Gastrocnemius medialis (tissue), 4 donors: ENCODE results near the gene PPFIA1. TPM values are rescaled to one million over a fixed set of nuclear protein-coding genes. Genes with fewer than 3 reads are reported as not detected.

Source experiments
- ATAC-seq, 2 donors: fragments of 150-250 bp; one replicate each; pipeline ENCODE4 v1.9.1; 2016
- DNase-seq, 2 donors: peaks; one replicate each; pipeline ENCODE4 v3.0.0-alpha.2; 2019
- H3K27ac ChIP-seq, 4 donors: fragments of 200-600 bp; sonication (generic); 1 replicate in 1 of 4; 2 replicates in 3 of 4; pipeline ENCODE4 v1.5.1; 2016 to 2018; ENCODE audit warnings: mild to moderate bottlenecking in 2 of 4, moderate library complexity in 1 of 4
- H3K27me3 ChIP-seq, 3 donors: fragments of 200-600 bp; sonication (generic) in 2 of 3; 1 replicate in 1 of 3; 2 replicates in 2 of 3; pipeline versions ENCODE4 v1.5.1 to v1.6.0; 2016 to 2019; ENCODE audit warnings: mild to moderate bottlenecking in 1 of 3, moderate library complexity in 1 of 3
- H3K36me3 ChIP-seq, 2 donors: fragments of 200-600 bp; sonication (generic) in 1 of 2; one replicate each; pipeline ENCODE4 v1.5.1; 2017 to 2018
- H3K4me1 ChIP-seq, 2 donors: fragments of 200-600 bp; sonication (generic) in 1 of 2; one replicate each; pipeline ENCODE4 v1.5.1; 2016 to 2017; ENCODE audit warnings: mild to moderate bottlenecking in 2 of 2
- H3K4me3 ChIP-seq, 4 donors: fragments of 200-600 bp; sonication (generic) in 3 of 4; 1 replicate in 1 of 4; 2 replicates in 3 of 4; pipeline ENCODE4 v1.5.1; 2016 to 2019; ENCODE audit warnings: mild to moderate bottlenecking in 2 of 4
- H3K9me3 ChIP-seq, 3 donors: fragments of 200-600 bp; sonication (generic) in 2 of 3; 1 replicate in 1 of 3; 2 replicates in 2 of 3; pipeline ENCODE4 v1.5.1; 2016 to 2019
- CTCF ChIP-seq, 5 experiments: fragments of 450-650 bp in 3 of 5; fragments of 200-600 bp in 2 of 5; sonication (generic) in 2 of 5; IDR thresholded peaks in 4 of 5; conservative IDR thresholded peaks in 1 of 5; 1 replicate in 4 of 5; 2 replicates in 1 of 5; pipeline ENCODE4 v1.5.1; 2016 to 2019; ENCODE audit warnings: antibody characterized with exemption in 5 of 5, mild to moderate bottlenecking in 3 of 5, moderate library complexity in 3 of 5
- POLR2A ChIP-seq, 2 donors: fragments of 450-650 bp; IDR thresholded peaks; one replicate each; pipeline ENCODE4 v1.6.1; 2017; ENCODE audit warnings: antibody characterized with exemption in 2 of 2, mild to moderate bottlenecking in 2 of 2, moderate library complexity in 2 of 2
- in situ Hi-C, 4 donors: fragments of 200-750 bp; cut with MboI; loops; one replicate each; pipeline versions ENCODE4 v1.15.0 to v1.8.0; 2017; ENCODE audit warnings: low sequenced_read_pairs in 4 of 4
- intact Hi-C: fragments of 100-400 bp; cut with DNase I; formaldehyde crosslinking; loops from one replicate; pipeline ENCODE4 v1.15.1; 2023; ENCODE audit warnings: low total_unique reads
- total RNA-seq, 4 donors: library from RNA; depleted of rRNA; stranded (reverse); fragments of >200 nt; gene quantifications; one replicate each; pipeline versions ENCODE4 v1.1.0 to v1.2.3, GENCODE V29; 2016

Gene PPFIA1
- total RNA-seq, result 10 to 100 TPM; 36.3 to 90.6 (median 46.0) TPM

GRCh38 chr11:70270104-70270876 lies at the start of gene PPFIA1:
Gene PPFIA1, plus strand, starts transcription at chr11:70270690. Its CDS starts 1,483 bp downstream, at chr11:70272173.
- in situ Hi-C loops, result no loop called here
- peak within 1 kb of the TSS; percentile 80 to 95 (median 86) for H3K27ac ChIP-seq
- H3K27me3 ChIP-seq, result peaks cover 0 to 6% (median 2%) of the 10 kb centered on the region in 3 donors
- DNase-seq (peak; percentile 93 to 94), ATAC-seq (peak; percentile 95 to 96)
- peaks cover 26 to 35% of the 10 kb centered on the region in 2 donors for H3K4me1 ChIP-seq
- H3K9me3 ChIP-seq, result no peaks in the 10 kb centered on the region
- intact Hi-C loops, result loop anchor here (1.0 to 5.0 kb wide), 3 partner anchors 57 to 127 kb away; partner anchors contain the start of genes CTTN and FADD
- no peak for TF ChIP-seq CTCF (IDR thresholded peaks at IDR 0.05 in 4 of 5, conservative IDR thresholded peaks at IDR 0.05 in 1 of 5)
- TF ChIP-seq POLR2A (IDR thresholded peaks at IDR 0.05), result peak; percentile 98 to 99
- peaks cover 0 to 20% of the 10 kb centered on the region in 2 donors for H3K36me3 ChIP-seq
- H3K4me3 ChIP-seq, result peak within 1 kb of the TSS; percentile 74 to 95 (median 82)

- in situ Hi-C loops, result no loop called here
- Histone ChIP-seq H3K4me3 (no peak overlapping the region), H3K36me3 (no peaks in the 10 kb centered on the region), H3K27me3 (no peaks in the 10 kb centered on the region), H3K9me3 (no peaks in the 10 kb centered on the region), H3K4me1 (no peaks in the 10 kb centered on the region), H3K27ac (no peak overlapping the region)
- TF ChIP-seq POLR2A (IDR thresholded peaks at IDR 0.05) (no peak), CTCF (IDR thresholded peaks at IDR 0.05 in 4 of 5, conservative IDR thresholded peaks at IDR 0.05 in 1 of 5) (no peak)
- intact Hi-C loops, result no loop called here
- ATAC-seq (no peak), DNase-seq (no peak)
Observed at GRCh38 chr11:70220920-70221319, 49.6 kb upstream of the PPFIA1 start.

- Histone ChIP-seq H3K27me3 (no peaks in the 10 kb centered on the region), H3K9me3 (no peaks in the 10 kb centered on the region), H3K4me3 (no peak overlapping the region), H3K4me1 (peaks cover 3 to 5% of the 10 kb centered on the region in 2 donors), H3K36me3 (no peaks in the 10 kb centered on the region), H3K27ac (peak overlapping the region in 2 of 4 donors; percentile 25 to 30)
- ATAC-seq (peak; percentile 27 to 56), DNase-seq (peak in 1 of 2 donors; percentile 33)
- TF ChIP-seq POLR2A (IDR thresholded peaks at IDR 0.05) (no peak), CTCF (IDR thresholded peaks at IDR 0.05 in 4 of 5, conservative IDR thresholded peaks at IDR 0.05 in 1 of 5) (no peak)
- intact Hi-C loops, result no loop called here
- in situ Hi-C loops, result no loop called here
Observed at GRCh38 chr11:70225681-70226177, 44.8 kb upstream of the PPFIA1 start.

GRCh38 chr11:70226183-70226582 lies 44.3 kb upstream of the PPFIA1 start:
- no peaks in the 10 kb centered on the region for H3K9me3 ChIP-seq
- peak overlapping the region in 2 of 4 donors; percentile 25 to 30 for H3K27ac ChIP-seq
- DNase-seq, result no peak
- H3K36me3 ChIP-seq, result no peaks in the 10 kb centered on the region
- H3K4me1 ChIP-seq, result peaks cover 4 to 10% of the 10 kb centered on the region in 2 donors
- in situ Hi-C loops (no loop called here), intact Hi-C loops (no loop called here)
- ATAC-seq, result no peak
- TF ChIP-seq POLR2A (IDR thresholded peaks at IDR 0.05), result no peak
- TF ChIP-seq CTCF (IDR thresholded peaks at IDR 0.05 in 4 of 5, conservative IDR thresholded peaks at IDR 0.05 in 1 of 5), result no peak
- H3K4me3 ChIP-seq, result no peak overlapping the region
- no peaks in the 10 kb centered on the region for H3K27me3 ChIP-seq
